GM21723 (cell line): Measurements from ENCODE around the gene TTLL8.

Experiments
- ATAC-seq: cut with Tn5 transposase; IDR thresholded peaks from one replicate; pipeline ENCODE4 v1.9.1; 2021; ENCODE audit warnings: mild to moderate bottlenecking, moderate library complexity; ENCODE audit not compliant: unreplicated experiment

Gene TTLL8

GRCh38 chr22:50008151-50009040, 49.7 kb downstream of the TTLL8 start:
- ATAC-seq: no peak

- no peak for ATAC-seq
These were observed 51.0 kb downstream of the TTLL8 start for GRCh38 chr22:50007057-50007511.

GRCh38 chr22:50004918-50005317, 53.2 kb downstream of the TTLL8 start:
- no peak for ATAC-seq

GRCh38 chr22:50002791-50003190, 55.3 kb downstream of the TTLL8 start:
- ATAC-seq: no peak

- ATAC-seq: no peak
These were observed 56.5 kb downstream of the TTLL8 start for GRCh38 chr22:50001388-50002231.

GRCh38 chr22:50000587-50001387, 57.3 kb downstream of the TTLL8 start:
- no peak for ATAC-seq

- ATAC-seq: no peak
These were observed 58.0 kb downstream of the TTLL8 start for GRCh38 chr22:49999946-50000586.

- ATAC-seq: no peak
These were observed 58.8 kb downstream of the TTLL8 start for GRCh38 chr22:49999063-49999945.

- ATAC-seq: no peak
These were observed 59.4 kb downstream of the TTLL8 start for GRCh38 chr22:49998718-49999062.

GRCh38 chr22:49997932-49998717, 60.0 kb downstream of the TTLL8 start:
- no peak for ATAC-seq

GRCh38 chr22:49997251-49997599, 60.9 kb downstream of the TTLL8 start:
- ATAC-seq: no peak

- ATAC-seq: no peak
These were observed 61.4 kb downstream of the TTLL8 start for GRCh38 chr22:49996518-49997250.

- no peak for ATAC-seq
These were observed 62.0 kb downstream of the TTLL8 start for GRCh38 chr22:49996119-49996517.

- ATAC-seq: no peak
These were observed 62.6 kb downstream of the TTLL8 start for GRCh38 chr22:49995361-49996118.

GRCh38 chr22:49995041-49995360, 63.1 kb downstream of the TTLL8 start:
- no peak for ATAC-seq

GRCh38 chr22:49994361-49995040, 63.6 kb downstream of the TTLL8 start:
- no peak for ATAC-seq
